Prostate gland (tissue), 2 donors: ENCODE data around the gene COP1.

Experiments used
- POLR2A ChIP-seq: fragments of 450-650 bp; IDR thresholded peaks from one replicate; pipeline ENCODE4 v1.6.1; 2016; ENCODE audit warnings: antibody characterized with exemption, mild to moderate bottlenecking
- POLR2AphosphoS5 ChIP-seq: sonication (generic); formaldehyde crosslinking; IDR thresholded peaks from one replicate; pipeline ENCODE4 v1.6.1; 2017; ENCODE audit warnings: antibody characterized with exemption
- TF ChIP-seq, protein P1 (sequence below), 4 experiments: fragments of 200-600 bp in 2 of 4; fragments of 450-650 bp in 2 of 4; sonication (generic) in 2 of 4; IDR thresholded peaks; 1 replicate in 3 of 4; 2 replicates in 1 of 4; pipeline ENCODE4 v1.5.1; 2016 to 2019; ENCODE audit warnings: antibody characterized with exemption in 4 of 4, mild to moderate bottlenecking in 2 of 4, moderate library complexity in 2 of 4

DNA sequence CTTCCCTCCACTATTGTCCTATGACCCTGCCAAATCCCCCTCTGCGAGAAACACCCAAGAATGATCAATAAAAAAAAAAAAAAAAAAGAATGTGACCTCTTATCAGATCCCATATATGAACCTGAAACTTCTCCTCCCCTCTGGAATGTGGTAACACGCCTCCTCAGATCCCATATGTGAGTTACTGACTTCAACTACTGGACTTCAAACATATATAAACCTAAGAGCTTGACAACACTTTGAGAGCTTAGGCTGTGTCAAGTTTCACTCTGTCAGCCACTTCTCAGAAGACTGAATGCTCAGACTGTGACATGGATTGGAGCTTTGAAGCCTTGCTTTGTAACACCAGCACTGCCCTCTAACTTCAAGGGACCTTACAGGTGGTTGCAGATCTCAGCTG, 148.4 kb downstream of the COP1 start:
- TF ChIP-seq POLR2AphosphoS5: no peak
- TF ChIP-seq, protein P1, sequence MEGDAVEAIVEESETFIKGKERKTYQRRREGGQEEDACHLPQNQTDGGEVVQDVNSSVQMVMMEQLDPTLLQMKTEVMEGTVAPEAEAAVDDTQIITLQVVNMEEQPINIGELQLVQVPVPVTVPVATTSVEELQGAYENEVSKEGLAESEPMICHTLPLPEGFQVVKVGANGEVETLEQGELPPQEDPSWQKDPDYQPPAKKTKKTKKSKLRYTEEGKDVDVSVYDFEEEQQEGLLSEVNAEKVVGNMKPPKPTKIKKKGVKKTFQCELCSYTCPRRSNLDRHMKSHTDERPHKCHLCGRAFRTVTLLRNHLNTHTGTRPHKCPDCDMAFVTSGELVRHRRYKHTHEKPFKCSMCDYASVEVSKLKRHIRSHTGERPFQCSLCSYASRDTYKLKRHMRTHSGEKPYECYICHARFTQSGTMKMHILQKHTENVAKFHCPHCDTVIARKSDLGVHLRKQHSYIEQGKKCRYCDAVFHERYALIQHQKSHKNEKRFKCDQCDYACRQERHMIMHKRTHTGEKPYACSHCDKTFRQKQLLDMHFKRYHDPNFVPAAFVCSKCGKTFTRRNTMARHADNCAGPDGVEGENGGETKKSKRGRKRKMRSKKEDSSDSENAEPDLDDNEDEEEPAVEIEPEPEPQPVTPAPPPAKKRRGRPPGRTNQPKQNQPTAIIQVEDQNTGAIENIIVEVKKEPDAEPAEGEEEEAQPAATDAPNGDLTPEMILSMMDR (IDR thresholded peaks at IDR 0.05): no peak
- TF ChIP-seq POLR2A: no peak
